Stimulated activated effector memory CD8-positive, alpha-beta T cell treated with anti-CD3 and anti-CD28 coated beads, Interleukin-12 subunit alpha, Interleukin-12 subunit beta, amount 100 ng/mL, for 72 hours (primary cell): ENCODE data around the gene CLRN2.
"Not testable (repeated sequence)": the region's sequence is repeated elsewhere in the genome, so short reads cannot be mapped to it uniquely, and the experiment has no call there.

Source experiments
- ATAC-seq: fragments of 150-1000 bp; cut with Tn5 transposase; 2 replicates; pipeline ENCODE4 v1.10.0; 2021
- DNase-seq, 2 donors: peaks; one replicate each; pipeline ENCODE4 v3.0.0; 2021 to 2022; ENCODE audit warnings: low spot score in 2 of 2
- H3K27ac Mint-ChIP-seq: one replicate; pipeline ENCODE4 v1.8.0; 2022; ENCODE audit warnings: mild to moderate bottlenecking, mixed read lengths
- H3K36me3 Mint-ChIP-seq: one replicate; pipeline ENCODE4 v1.8.0; 2022; ENCODE audit warnings: mild to moderate bottlenecking, mixed read lengths
- H3K4me1 Mint-ChIP-seq: one replicate; pipeline ENCODE4 v1.8.0; 2022; ENCODE audit warnings: mixed read lengths
- H3K4me3 Mint-ChIP-seq: one replicate; pipeline ENCODE4 v1.8.0; 2022; ENCODE audit warnings: mild to moderate bottlenecking, mixed read lengths
- H3K9me3 Mint-ChIP-seq: one replicate; pipeline ENCODE4 v1.8.0; 2022; ENCODE audit warnings: mixed read lengths

Gene CLRN2

GRCh38 chr4:17517664-17518063, 2.7 kb downstream of the CLRN2 start:
- Mint-ChIP-seq H3K4me1 (peaks cover 4% of the 10 kb centered on the region), H3K36me3 (no peaks in the 10 kb centered on the region), H3K4me3 (no peak overlapping the region), H3K9me3 (no peaks in the 10 kb centered on the region), H3K27ac (no peak overlapping the region)
- ATAC-seq (no peak), DNase-seq (no peak)

GRCh38 chr4:17521595-17521994, 6.6 kb downstream of the CLRN2 start:
- ATAC-seq (no peak), DNase-seq (no peak)
- no peak overlapping the region for H3K4me3 Mint-ChIP-seq
- H3K4me1 Mint-ChIP-seq, result no peaks in the 10 kb centered on the region
- no peaks in the 10 kb centered on the region for H3K9me3 Mint-ChIP-seq
- no peaks in the 10 kb centered on the region for H3K36me3 Mint-ChIP-seq
- no peak overlapping the region for H3K27ac Mint-ChIP-seq

GRCh38 chr4:17523662-17524061, 8.7 kb downstream of the CLRN2 start:
- Mint-ChIP-seq H3K4me3 (no peak overlapping the region), H3K9me3 (no peaks in the 10 kb centered on the region), H3K36me3 (no peaks in the 10 kb centered on the region), H3K4me1 (no peaks in the 10 kb centered on the region), H3K27ac (no peak overlapping the region)
- DNase-seq, result no peak
- no peak for ATAC-seq

- no peak for ATAC-seq
- H3K4me3 Mint-ChIP-seq, result no peak overlapping the region
- H3K36me3 Mint-ChIP-seq, result no peaks in the 10 kb centered on the region
- no peaks in the 10 kb centered on the region for H3K9me3 Mint-ChIP-seq
- DNase-seq, result no peak
- H3K27ac Mint-ChIP-seq, result no peak overlapping the region
- no peaks in the 10 kb centered on the region for H3K4me1 Mint-ChIP-seq
These were observed 11.9 kb downstream of the CLRN2 start for GRCh38 chr4:17526695-17527477.

GRCh38 chr4:17528551-17529165, 13.7 kb downstream of the CLRN2 start:
- DNase-seq, result no peak
- Mint-ChIP-seq H3K27ac (no peak overlapping the region), H3K4me1 (no peaks in the 10 kb centered on the region), H3K36me3 (no peaks in the 10 kb centered on the region), H3K9me3 (no peaks in the 10 kb centered on the region), H3K4me3 (no peak overlapping the region)
- ATAC-seq, result no peak

GRCh38 chr4:17531538-17532285, 16.7 kb downstream of the CLRN2 start:
- Mint-ChIP-seq H3K4me1 (no peaks in the 10 kb centered on the region), H3K36me3 (no peaks in the 10 kb centered on the region), H3K27ac (no peak overlapping the region), H3K4me3 (no peak overlapping the region), H3K9me3 (no peaks in the 10 kb centered on the region)
- DNase-seq (no peak), ATAC-seq (no peak)

GRCh38 chr4:17534705-17535104, 19.7 kb downstream of the CLRN2 start:
- ATAC-seq, result no peak
- Mint-ChIP-seq H3K27ac (no peak overlapping the region), H3K36me3 (no peaks in the 10 kb centered on the region)

GRCh38 chr4:17535242-17535641, 20.3 kb downstream of the CLRN2 start:
- ATAC-seq (no peak), DNase-seq (no peak)
- no peaks in the 10 kb centered on the region for H3K9me3 Mint-ChIP-seq
- no peaks in the 10 kb centered on the region for H3K36me3 Mint-ChIP-seq
- no peaks in the 10 kb centered on the region for H3K4me1 Mint-ChIP-seq
- no peak overlapping the region for H3K4me3 Mint-ChIP-seq
- no peak overlapping the region for H3K27ac Mint-ChIP-seq

More at GRCh38 chr4:17534705-17535104, 19.7 kb downstream of the CLRN2 start:
- Mint-ChIP-seq H3K4me1 (no peaks in the 10 kb centered on the region), H3K9me3 (no peaks in the 10 kb centered on the region), H3K4me3 (no peak overlapping the region)
- DNase-seq, result no peak

GRCh38 chr4:17535906-17536305, 20.9 kb downstream of the CLRN2 start:
- no peaks in the 10 kb centered on the region for H3K4me1 Mint-ChIP-seq

GRCh38 chr4:17537060-17537459, 22.1 kb downstream of the CLRN2 start:
- H3K4me3 Mint-ChIP-seq, DNase-seq, H3K4me1 Mint-ChIP-seq, H3K27ac Mint-ChIP-seq, ATAC-seq, H3K9me3 Mint-ChIP-seq, H3K36me3 Mint-ChIP-seq: not testable (repeated sequence)

More at GRCh38 chr4:17535906-17536305, 20.9 kb downstream of the CLRN2 start:
- H3K4me3 Mint-ChIP-seq, result no peak overlapping the region
- no peak overlapping the region for H3K27ac Mint-ChIP-seq
- no peaks in the 10 kb centered on the region for H3K9me3 Mint-ChIP-seq
- H3K36me3 Mint-ChIP-seq, result no peaks in the 10 kb centered on the region
- DNase-seq (no peak), ATAC-seq (no peak)

- no peak for DNase-seq
- H3K36me3 Mint-ChIP-seq, result no peaks in the 10 kb centered on the region
- no peak for ATAC-seq
These were observed 29.2 kb downstream of the CLRN2 start for GRCh38 chr4:17544205-17544604.

GRCh38 chr4:17544831-17545234, 29.9 kb downstream of the CLRN2 start:
- H3K4me3 Mint-ChIP-seq, result no peak overlapping the region
- ATAC-seq (no peak), DNase-seq (no peak)
- no peaks in the 10 kb centered on the region for H3K9me3 Mint-ChIP-seq
- no peak overlapping the region for H3K27ac Mint-ChIP-seq
- H3K36me3 Mint-ChIP-seq, result no peaks in the 10 kb centered on the region
- H3K4me1 Mint-ChIP-seq, result no peaks in the 10 kb centered on the region

More at GRCh38 chr4:17544205-17544604, 29.2 kb downstream of the CLRN2 start:
- no peak overlapping the region for H3K4me3 Mint-ChIP-seq
- H3K27ac Mint-ChIP-seq, result no peak overlapping the region
- H3K9me3 Mint-ChIP-seq, result no peaks in the 10 kb centered on the region
- no peaks in the 10 kb centered on the region for H3K4me1 Mint-ChIP-seq

- DNase-seq (no peak), ATAC-seq (no peak)
- Mint-ChIP-seq H3K4me3 (no peak overlapping the region), H3K4me1 (no peaks in the 10 kb centered on the region), H3K9me3 (no peaks in the 10 kb centered on the region), H3K36me3 (no peaks in the 10 kb centered on the region), H3K27ac (no peak overlapping the region)
These were observed 30.6 kb downstream of the CLRN2 start for GRCh38 chr4:17545374-17546140.

GRCh38 chr4:17546222-17546621, 31.3 kb downstream of the CLRN2 start:
- Mint-ChIP-seq H3K36me3 (no peaks in the 10 kb centered on the region), H3K27ac (no peak overlapping the region), H3K4me3 (no peak overlapping the region), H3K4me1 (no peaks in the 10 kb centered on the region), H3K9me3 (no peaks in the 10 kb centered on the region)
- no peak for ATAC-seq
- no peak for DNase-seq

- no peak overlapping the region for H3K4me3 Mint-ChIP-seq
- H3K27ac Mint-ChIP-seq, result no peak overlapping the region
- no peaks in the 10 kb centered on the region for H3K36me3 Mint-ChIP-seq
- ATAC-seq, result no peak
- no peak for DNase-seq
- H3K4me1 Mint-ChIP-seq, result no peaks in the 10 kb centered on the region
- H3K9me3 Mint-ChIP-seq, result no peaks in the 10 kb centered on the region
These were observed 31.7 kb downstream of the CLRN2 start for GRCh38 chr4:17546678-17547077.
